ENCODE data around the gene ACSS2.

DNA sequence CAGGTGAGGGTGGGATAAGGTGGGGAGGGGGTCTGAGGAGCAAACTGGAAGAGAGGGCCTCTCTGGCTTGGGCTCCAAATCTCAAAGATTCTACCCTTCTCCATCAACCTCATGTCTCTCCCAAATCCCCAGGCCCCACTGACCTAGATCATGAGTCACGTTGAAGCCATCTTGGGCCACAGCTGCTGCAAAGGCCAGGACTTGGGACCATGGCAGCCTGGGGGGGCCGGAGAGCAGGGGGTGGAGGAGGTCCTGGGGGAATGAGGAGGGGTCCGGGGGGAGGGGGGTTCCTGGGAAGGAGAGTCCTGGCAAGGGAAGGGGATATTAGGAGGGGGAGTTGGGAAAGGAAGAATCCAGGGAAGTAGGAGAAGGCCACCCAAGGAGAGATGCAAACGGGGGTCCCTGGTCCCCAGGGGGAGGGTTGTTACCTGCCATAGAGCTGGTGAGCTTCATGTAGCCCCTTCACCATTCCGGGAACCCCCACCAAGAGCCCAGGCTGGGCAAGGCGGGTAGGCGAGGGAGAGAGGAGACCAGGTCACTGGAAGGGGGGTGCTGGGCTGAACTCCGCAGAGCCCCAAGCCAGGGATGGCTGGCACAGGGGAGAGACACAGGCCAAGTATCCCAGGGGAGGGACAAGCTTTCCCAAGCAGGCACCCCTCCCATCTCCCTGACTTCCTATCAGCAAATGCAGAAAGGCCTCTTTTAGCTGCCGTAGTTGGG lies 16.4 kb upstream of the ACSS2 start:
- no peak for TF ChIP-seq POLR2A (IDR thresholded peaks at IDR 0.05)
- TF ChIP-seq, protein P1, sequence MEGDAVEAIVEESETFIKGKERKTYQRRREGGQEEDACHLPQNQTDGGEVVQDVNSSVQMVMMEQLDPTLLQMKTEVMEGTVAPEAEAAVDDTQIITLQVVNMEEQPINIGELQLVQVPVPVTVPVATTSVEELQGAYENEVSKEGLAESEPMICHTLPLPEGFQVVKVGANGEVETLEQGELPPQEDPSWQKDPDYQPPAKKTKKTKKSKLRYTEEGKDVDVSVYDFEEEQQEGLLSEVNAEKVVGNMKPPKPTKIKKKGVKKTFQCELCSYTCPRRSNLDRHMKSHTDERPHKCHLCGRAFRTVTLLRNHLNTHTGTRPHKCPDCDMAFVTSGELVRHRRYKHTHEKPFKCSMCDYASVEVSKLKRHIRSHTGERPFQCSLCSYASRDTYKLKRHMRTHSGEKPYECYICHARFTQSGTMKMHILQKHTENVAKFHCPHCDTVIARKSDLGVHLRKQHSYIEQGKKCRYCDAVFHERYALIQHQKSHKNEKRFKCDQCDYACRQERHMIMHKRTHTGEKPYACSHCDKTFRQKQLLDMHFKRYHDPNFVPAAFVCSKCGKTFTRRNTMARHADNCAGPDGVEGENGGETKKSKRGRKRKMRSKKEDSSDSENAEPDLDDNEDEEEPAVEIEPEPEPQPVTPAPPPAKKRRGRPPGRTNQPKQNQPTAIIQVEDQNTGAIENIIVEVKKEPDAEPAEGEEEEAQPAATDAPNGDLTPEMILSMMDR (IDR thresholded peaks at IDR 0.05) = no peak
